Keratinocyte (primary cell): ENCODE data around the gene RECK. TPM values are rescaled to one million over a fixed set of nuclear protein-coding genes. Genes with fewer than 3 reads are reported as not detected.

Experiments
- DNase-seq: peaks from one replicate; pipeline ENCODE4 v3.0.0-alpha.2; 2011; ENCODE audit warnings: low read depth, missing footprints, low spot score
- FAIRE-seq: peaks from 2 replicates; lab custom pipeline; 2011; peaks lifted over from hg19 to GRCh38; lab: Jason Lieb, UNC
- H2AFZ ChIP-seq: 2 replicates; pipeline ENCODE4 v1.6.0; 2012; ENCODE audit warnings: low read length, control low read depth, inconsistent platforms; ENCODE audit not compliant: control insufficient read depth
- H3K27ac ChIP-seq: 2 replicates; pipeline ENCODE4 v1.5.1; 2011; ENCODE audit warnings: low read length; ENCODE audit not compliant: control insufficient read depth, insufficient read depth
- H3K27me3 ChIP-seq: 3 replicates; pipeline ENCODE4 v1.6.0; 2011; ENCODE audit warnings: low read length; ENCODE audit not compliant: control insufficient read depth, insufficient read depth; ENCODE audit errors: extremely low read depth
- H3K36me3 ChIP-seq, 2 experiments: 2 replicates in 1 of 2; 3 replicates in 1 of 2; pipeline ENCODE4 v1.5.1; 2011; ENCODE audit warnings: low read length in 2 of 2, mild to moderate bottlenecking in 1 of 2; ENCODE audit not compliant: control insufficient read depth in 2 of 2, insufficient read depth in 2 of 2; ENCODE audit errors: extremely low read depth in 1 of 2
- H3K4me1 ChIP-seq: 3 replicates; pipeline ENCODE4 v1.5.1; 2011; ENCODE audit warnings: low read length; ENCODE audit not compliant: control insufficient read depth, insufficient read depth; ENCODE audit errors: extremely low read depth
- H3K4me2 ChIP-seq: 3 replicates; pipeline ENCODE4 v1.6.0; 2011; ENCODE audit warnings: low read depth, low read length; ENCODE audit not compliant: control insufficient read depth, insufficient read depth; ENCODE audit errors: extremely low read depth
- H3K4me3 ChIP-seq, 3 experiments: fragments of 200-600 bp in 1 of 3; sonication (generic) in 1 of 3; 2 replicates in 2 of 3; 3 replicates in 1 of 3; pipeline ENCODE4 v1.5.1; 2011 to 2016; ENCODE audit warnings: low read length in 3 of 3, mild to moderate bottlenecking in 3 of 3, control low read depth in 2 of 3, inconsistent platforms in 1 of 3, low read depth in 1 of 3, mixed read lengths in 1 of 3, mixed run types in 1 of 3, moderate library complexity in 1 of 3; ENCODE audit not compliant: control insufficient read depth in 2 of 3, insufficient read depth in 2 of 3; ENCODE audit errors: extremely low read depth in 1 of 3
- H3K79me2 ChIP-seq: 2 replicates; pipeline ENCODE4 v1.6.0; 2012; ENCODE audit warnings: low read length; ENCODE audit not compliant: control insufficient read depth, insufficient read depth
- H3K9ac ChIP-seq: 3 replicates; pipeline ENCODE4 v1.6.0; 2011; ENCODE audit warnings: low read length; ENCODE audit not compliant: control insufficient read depth, insufficient read depth; ENCODE audit errors: extremely low read depth
- H3K9me1 ChIP-seq: 3 replicates; pipeline ENCODE4 v1.6.0; 2011; ENCODE audit warnings: low read length; ENCODE audit not compliant: control insufficient read depth, insufficient read depth; ENCODE audit errors: extremely low read depth
- H3K9me3 ChIP-seq: 2 replicates; pipeline ENCODE4 v1.5.1; 2012; ENCODE audit warnings: low read depth, low read length; ENCODE audit not compliant: control insufficient read depth
- H4K20me1 ChIP-seq: 3 replicates; pipeline ENCODE4 v1.6.0; 2011; ENCODE audit warnings: low read length; ENCODE audit not compliant: control insufficient read depth, insufficient read depth; ENCODE audit errors: extremely low read depth
- CTCF ChIP-seq, 3 experiments: IDR thresholded peaks in 1 of 3; conservative IDR thresholded peaks in 1 of 3; optimal IDR thresholded peaks in 1 of 3; 2 replicates in 2 of 3; 3 replicates in 1 of 3; pipeline versions ENCODE3 to v1.5.1; 2011; ENCODE audit warnings: low read length in 3 of 3, mild to moderate bottlenecking in 3 of 3, moderate library complexity in 2 of 3, control low read depth in 1 of 3, inconsistent platforms in 1 of 3; ENCODE audit not compliant: insufficient read depth in 2 of 3; ENCODE audit errors: extremely low read depth in 1 of 3
- EZH2 ChIP-seq: IDR thresholded peaks from one replicate; pipeline ENCODE4 v1.6.1; 2012; ENCODE audit warnings: inconsistent platforms, mild to moderate bottlenecking, low read length, moderate library complexity
- dilution Hi-C: fragments of 300-500 bp; cut with MboI; formaldehyde crosslinking; loops from one replicate; pipeline ENCODE4 v1.7.0; 2020; ENCODE audit warnings: low sequenced_read_pairs; ENCODE audit not compliant: extremely low pct_ligation_motif_present
- polyA plus RNA-seq, 5 experiments: library from polyadenylated mRNA; depleted of rRNA in 3 of 5; stranded (reverse) in 3 of 5; stranded (forward) in 1 of 5; unstranded in 1 of 5; fragments of >200 nt; gene quantifications; 1 replicate in 1 of 5; 2 replicates in 3 of 5; 3 replicates in 1 of 5; pipeline versions ENCODE4 v1.2.1 to v1.2.3, GENCODE V29; 2011 to 2012; ENCODE audit warnings: missing spikeins in 2 of 5, low read depth in 1 of 5, low replicate concordance in 1 of 5

The RECK gene
- polyA plus RNA-seq, 1 donor (not counting 4 experiments of a cell fraction or from before 2014, with no cell fraction given): 4.6 TPM

GRCh38 chr9:36138901-36139300 lies 102.2 kb downstream of the RECK start:
- Histone ChIP-seq H4K20me1 (no peaks in the 10 kb centered on the region), H3K79me2 (no peaks in the 10 kb centered on the region), H3K9me3 (no peaks in the 10 kb centered on the region), H3K27me3 (peaks cover 25% of the 10 kb centered on the region), H3K9me1 (no peaks in the 10 kb centered on the region), H3K4me1 (peaks cover 5% of the 10 kb centered on the region), H3K4me3 (no peak overlapping the region), H3K9ac (no peak overlapping the region), H3K36me3 (no peaks in the 10 kb centered on the region), H2AFZ (no peak overlapping the region), H3K4me2 (no peak overlapping the region), H3K27ac (no peak overlapping the region)
- dilution Hi-C loops: no loop called here
- FAIRE-seq: no peak
- TF ChIP-seq CTCF (optimal IDR thresholded peaks at IDR 0.05 in 1 of 3, IDR thresholded peaks at IDR 0.05 in 1 of 3, conservative IDR thresholded peaks at IDR 0.05 in 1 of 3; ENCODE audit: extremely low read depth in 1 of 3, insufficient read depth in 2 of 3, low read length in 3 of 3) (no peak), EZH2 (no peak)
- DNase-seq: no peak

- Histone ChIP-seq H3K79me2 (no peaks in the 10 kb centered on the region), H3K27ac (no peak overlapping the region), H3K9me3 (no peaks in the 10 kb centered on the region), H3K9me1 (no peaks in the 10 kb centered on the region), H4K20me1 (no peaks in the 10 kb centered on the region), H3K4me3 (no peak overlapping the region), H2AFZ (no peak overlapping the region), H3K4me2 (no peak overlapping the region), H3K36me3 (no peaks in the 10 kb centered on the region), H3K4me1 (peaks cover 5% of the 10 kb centered on the region), H3K27me3 (peaks cover 25% of the 10 kb centered on the region), H3K9ac (no peak overlapping the region)
- no peak for DNase-seq
- dilution Hi-C loops: loop anchor here (10.0 kb wide), 1 partner anchor 54 kb away; the partner anchor contains the start of gene CLTA
- no peak for FAIRE-seq
- TF ChIP-seq EZH2 (no peak), CTCF (optimal IDR thresholded peaks at IDR 0.05 in 1 of 3, IDR thresholded peaks at IDR 0.05 in 1 of 3, conservative IDR thresholded peaks at IDR 0.05 in 1 of 3; ENCODE audit: extremely low read depth in 1 of 3, insufficient read depth in 2 of 3, low read length in 3 of 3) (no peak)
These were observed 103.7 kb downstream of the RECK start for GRCh38 chr9:36140086-36141084.
